Suprapubic skin (tissue), 4 donors: ENCODE data around the gene ELK1.

Source experiments
- CTCF ChIP-seq, 2 donors: fragments of 200-600 bp in 1 of 2; fragments of 450-650 bp in 1 of 2; sonication (generic) in 1 of 2; IDR thresholded peaks; one replicate each; pipeline ENCODE4 v1.5.1; 2016 to 2019; ENCODE audit warnings: antibody characterized with exemption in 2 of 2, mild to moderate bottlenecking in 1 of 2, moderate library complexity in 1 of 2
- EP300 ChIP-seq: sonication (generic); formaldehyde crosslinking; IDR thresholded peaks from one replicate; pipeline ENCODE4 v1.6.1; 2017; ENCODE audit warnings: antibody characterized with exemption
- POLR2A ChIP-seq, 2 donors: fragments of 450-650 bp; IDR thresholded peaks; one replicate each; pipeline ENCODE4 v1.6.1; 2017; ENCODE audit warnings: antibody characterized with exemption in 2 of 2, mild to moderate bottlenecking in 2 of 2, moderate library complexity in 2 of 2
- POLR2AphosphoS5 ChIP-seq, 3 donors: sonication (generic); formaldehyde crosslinking; IDR thresholded peaks; one replicate each; pipeline ENCODE4 v1.6.1; 2017; ENCODE audit warnings: antibody characterized with exemption in 3 of 3

- no peak for TF ChIP-seq POLR2A (IDR thresholded peaks at IDR 0.05)
- TF ChIP-seq CTCF (IDR thresholded peaks at IDR 0.05), result no peak
- no peak for TF ChIP-seq POLR2AphosphoS5 (IDR thresholded peaks at IDR 0.05)
- no peak for TF ChIP-seq EP300
These were observed 30.1 kb downstream of the ELK1 start for GRCh38 chrX:47620303-47620685.
